ENCODE measurements around the gene SKAP1. TPM values are rescaled to one million over a fixed set of nuclear protein-coding genes. Genes with fewer than 3 reads are reported as not detected.

Gene SKAP1
- total and polyA plus RNA-seq, 2 experiments from 2014 or later: 0.27 TPM; not detected in 1

GRCh38 chr17:48181653-48182052, 248.4 kb downstream of the SKAP1 start:
- H3K27me3 Mint-ChIP-seq (ENCODE audit: insufficient read depth, low read depth, poor library complexity): no peaks in the 10 kb centered on the region
- H3K4me1 Mint-ChIP-seq: peaks cover 23% of the 10 kb centered on the region
- H3K4me1 ChIP-seq (ENCODE audit: insufficient read depth): peaks cover 22% of the 10 kb centered on the region
- TF ChIP-seq ZNF462 (CRISPR knock-in tag; IDR thresholded peaks at IDR 0.05) (no peak), CTCF (conservative IDR thresholded peaks at IDR 0.05; ENCODE audit: low read depth in 2 of 2) (peak; percentile 80 to 88)
- peak; percentile 78 for DNase-seq (ENCODE audit: low spot score)
- no peak overlapping the region for H3K27ac ChIP-seq (ENCODE audit: low read depth)
- no peaks in the 10 kb centered on the region for H3K27me3 ChIP-seq (ENCODE audit: insufficient read depth)
- H3K4me3 Mint-ChIP-seq: no peak overlapping the region
- no peak overlapping the region for H3K27ac Mint-ChIP-seq
- H4K20me1 ChIP-seq (replicated peaks; ENCODE audit: insufficient read depth): no peaks in the 10 kb centered on the region
- no peaks in the 10 kb centered on the region for H3K36me3 ChIP-seq (ENCODE audit: insufficient read depth)
- H3K36me3 Mint-ChIP-seq (ENCODE audit: low read depth): no peaks in the 10 kb centered on the region
- no peak overlapping the region for H3K4me3 ChIP-seq
- peak; percentile 94 for ATAC-seq
- no peaks in the 10 kb centered on the region for H3F3A ChIP-seq (replicated peaks; ENCODE audit: low read depth)
- H2AFZ ChIP-seq: no peak overlapping the region
- H3K9me3 Mint-ChIP-seq: no peaks in the 10 kb centered on the region
- H3K79me2 ChIP-seq (replicated peaks; ENCODE audit: insufficient read depth): no peaks in the 10 kb centered on the region
- H3K4me2 ChIP-seq: no peak overlapping the region
- H3K9me2 ChIP-seq (ENCODE audit: insufficient read depth): peaks cover 8% of the 10 kb centered on the region; the same call in 1 of the 2 replicates

Data from GM23338 (cell line).